Right cardiac atrium (tissue), 5 donors: ENCODE results near the gene TNFRSF4. TPM values are rescaled to one million over a fixed set of nuclear protein-coding genes. Genes with fewer than 3 reads are reported as not detected.
"Not testable (repeated sequence)": the region's sequence is repeated elsewhere in the genome, so short reads cannot be mapped to it uniquely, and the experiment has no call there.

Experiments
- ATAC-seq, 2 donors: fragments of 200-7000 bp; cut with Tn5 transposase; one replicate each; pipeline versions ENCODE4 v1.8.0 to v1.9.1; 2020; ENCODE audit warnings: moderate library complexity in 2 of 2, mild to moderate bottlenecking in 1 of 2
- DNase-seq, 3 donors: peaks; one replicate each; pipeline ENCODE4 v3.0.0-alpha.2; 2020
- H3K27ac ChIP-seq: one replicate; pipeline ENCODE4 v1.5.1; 2013; ENCODE audit warnings: mild to moderate bottlenecking, low read length, control low read depth, moderate library complexity
- H3K27me3 ChIP-seq: one replicate; pipeline ENCODE4 v1.6.1; 2013; ENCODE audit not compliant: control insufficient read depth, insufficient read depth
- H3K4me1 ChIP-seq: one replicate; pipeline ENCODE4 v1.6.1; 2013; ENCODE audit warnings: low read length; ENCODE audit not compliant: control insufficient read depth, insufficient read depth
- H3K4me3 ChIP-seq: one replicate; pipeline ENCODE4 v1.5.1; 2013; ENCODE audit warnings: low read length, control low read depth
- H3K9me3 ChIP-seq: one replicate; pipeline ENCODE4 v1.6.1; 2013; ENCODE audit warnings: low read length; ENCODE audit not compliant: control insufficient read depth
- WGBS: extraction: QIAGEN DNeasy Blood & Tissue Kit; methylation state at CpG from one replicate; pipeline ENCODE4 v1.1.7; 2013; 5-methylcytosine and 5-hydroxymethylcytosine counted together
- intact Hi-C, 4 donors: fragments of 100-400 bp; cut with DNase I; formaldehyde crosslinking; loops; one replicate each; pipeline versions ENCODE4 v1.11.0 to v1.14.0; 2022 to 2023
- polyA plus RNA-seq: library from polyadenylated mRNA; stranded (reverse); fragments of 200-250 nt; gene quantifications from one replicate; pipeline ENCODE4 v1.2.3, GENCODE V29; 2013
- total RNA-seq, 4 donors: library from RNA; stranded (reverse); fragmentation: NEBNext Ultra II Directional; extraction: Animal tissue kit (Norgen Biotek cat#: 25700); gene quantifications; one replicate each; pipeline ENCODE4 v1.2.1, GENCODE V29; 2021
- donor health status: healthy with polysubstance abuse.
- donor health status: DM: no; HTN: yes; CAD: no.
- donor health status: DM: no; HTN: no; CAD: no.
- donor health status: DM: no; HTN: yes; CAD: no; lungs with severe emphysema.
- donor health status: DM: yes; HTN: yes; CAD: no.

Gene TNFRSF4
- total and polyA plus RNA-seq, 5 donors, result 1.0 to 2.3 (median 1.3) TPM

- H3K4me3 ChIP-seq, intact Hi-C loops, H3K27ac ChIP-seq, ATAC-seq, H3K4me1 ChIP-seq, H3K27me3 ChIP-seq, H3K9me3 ChIP-seq: not testable (repeated sequence)
- WGBS, result 32% methylated on average over 22 of the region's 22 CpGs
- peak in 2 of 3 donors; percentile 18 to 35 for DNase-seq
Measured at GRCh38 chr1:1176063-1176761, 37.7 kb downstream of the TNFRSF4 start.

- H3K4me3 ChIP-seq, result no peak overlapping the region
- no peaks in the 10 kb centered on the region for H3K27me3 ChIP-seq
- H3K27ac ChIP-seq, result no peak overlapping the region
- H3K4me1 ChIP-seq, result no peaks in the 10 kb centered on the region
- WGBS, result 85% methylated on average over 29 of the region's 29 CpGs
- intact Hi-C loops, result no loop called here
- DNase-seq, result peak in 1 of 3 donors; percentile 20
- H3K9me3 ChIP-seq, result no peaks in the 10 kb centered on the region
- ATAC-seq, result no peak
Measured at GRCh38 chr1:1175221-1176062, 38.5 kb downstream of the TNFRSF4 start.

- Histone ChIP-seq H3K27me3 (no peaks in the 10 kb centered on the region), H3K9me3 (no peaks in the 10 kb centered on the region), H3K4me3 (no peak within 1 kb of the TSS), H3K4me1 (no peaks in the 10 kb centered on the region), H3K27ac (no peak within 1 kb of the TSS)
- ATAC-seq (peak; percentile 7 to 18), DNase-seq (peak in 2 of 3 donors; percentile 54 to 60)
- WGBS, result 19% methylated on average over 35 of the region's 35 CpGs
- intact Hi-C loops, result no loop called here
Measured at GRCh38 chr1:1173793-1174415, 40.0 kb downstream of the TNFRSF4 start, which contains the start of gene TTLL10. Gene TTLL10 (plus strand): TSS chr1:1173880. CDS start chr1:1179216, 5,336 bp downstream.

- H3K4me3 ChIP-seq, result no peak overlapping the region
Measured at GRCh38 chr1:1173061-1173792, 40.7 kb downstream of the TNFRSF4 start.

GRCh38 chr1:1171546-1172340 lies 42.2 kb downstream of the TNFRSF4 start:
- H3K4me1 ChIP-seq, result no peaks in the 10 kb centered on the region
- ATAC-seq, result no peak
- DNase-seq, result peak in 2 of 3 donors; percentile 50 to 55
- no peaks in the 10 kb centered on the region for H3K27me3 ChIP-seq
- no peaks in the 10 kb centered on the region for H3K9me3 ChIP-seq
- no peak overlapping the region for H3K27ac ChIP-seq
- H3K4me3 ChIP-seq, result no peak overlapping the region
- WGBS, result 75% methylated on average over 33 of the region's 33 CpGs
- intact Hi-C loops, result no loop called here

More at GRCh38 chr1:1173061-1173792, 40.7 kb downstream of the TNFRSF4 start:
- Histone ChIP-seq H3K27me3 (no peaks in the 10 kb centered on the region), H3K27ac (no peak overlapping the region), H3K9me3 (no peaks in the 10 kb centered on the region), H3K4me1 (no peaks in the 10 kb centered on the region)
- DNase-seq, result peak in 1 of 3 donors; percentile 28
- intact Hi-C loops, result no loop called here
- WGBS, result 54% methylated on average over 32 of the region's 32 CpGs
- no peak for ATAC-seq

GRCh38 chr1:1171161-1171545 lies 42.8 kb downstream of the TNFRSF4 start:
- no peak overlapping the region for H3K4me3 ChIP-seq
- no peaks in the 10 kb centered on the region for H3K4me1 ChIP-seq
- no peak overlapping the region for H3K27ac ChIP-seq
- intact Hi-C loops, result no loop called here
- 72% methylated on average over 12 of the region's 12 CpGs for WGBS
- H3K27me3 ChIP-seq, result no peaks in the 10 kb centered on the region
- DNase-seq (peak in 1 of 3 donors; percentile 38), ATAC-seq (no peak)
- no peaks in the 10 kb centered on the region for H3K9me3 ChIP-seq

- DNase-seq (peak in 1 of 3 donors; percentile 51), ATAC-seq (no peak)
- Histone ChIP-seq H3K4me3 (no peak overlapping the region), H3K27me3 (no peaks in the 10 kb centered on the region), H3K27ac (no peak overlapping the region), H3K4me1 (no peaks in the 10 kb centered on the region), H3K9me3 (no peaks in the 10 kb centered on the region)
- intact Hi-C loops, result no loop called here
- 51% methylated on average over 26 of the region's 26 CpGs for WGBS
Measured at GRCh38 chr1:1170215-1171091, 43.5 kb downstream of the TNFRSF4 start.

GRCh38 chr1:1169429-1170214 lies 44.3 kb downstream of the TNFRSF4 start:
- no peak overlapping the region for H3K27ac ChIP-seq
- no peaks in the 10 kb centered on the region for H3K4me1 ChIP-seq
- ATAC-seq (no peak), DNase-seq (peak in 1 of 3 donors; percentile 57)
- no peaks in the 10 kb centered on the region for H3K9me3 ChIP-seq
- no peak overlapping the region for H3K4me3 ChIP-seq
- intact Hi-C loops, result no loop called here
- 61% methylated on average over 32 of the region's 32 CpGs for WGBS
- no peaks in the 10 kb centered on the region for H3K27me3 ChIP-seq
